ENCODE results near the gene SLC22A31.

GRCh38 chr16:89184933-89185794 is 15.2 kb downstream of the SLC22A31 start:
- TF ChIP-seq RAD21 (IDR thresholded peaks at IDR 0.05; ENCODE audit: low read depth) (no peak), CTCF (IDR thresholded peaks at IDR 0.05 in 2 of 3, conservative IDR thresholded peaks at IDR 0.05 in 1 of 3; ENCODE audit: borderline replicate concordance in 1 of 3, insufficient read depth in 1 of 3, low read depth in 2 of 3, low read length in 2 of 3) (no peak), POLR2A (IDR thresholded peaks at IDR 0.05; ENCODE audit: borderline replicate concordance, extremely low read depth, insufficient read depth, insufficient read length) (no peak), POLR2AphosphoS5 (IDR thresholded peaks at IDR 0.05; ENCODE audit: low read depth, low read length) (no peak), EZH2phosphoT487 (IDR thresholded peaks at IDR 0.05; ENCODE audit: borderline replicate concordance) (no peak), CEBPB (IDR thresholded peaks at IDR 0.05; ENCODE audit: low read depth) (no peak)

Data from HCT116 (cell line).